ENCODE results near the gene SUPT4H1. TPM values are rescaled to one million over a fixed set of nuclear protein-coding genes. Genes with fewer than 3 reads are reported as not detected.

The SUPT4H1 gene
- total RNA-seq, 1 experiment from 2014 or later: 53.8 TPM

- Histone ChIP-seq H3K4me3 (ENCODE audit: low read depth in 2 of 2, low read length in 2 of 2) (no peak overlapping the region), H3K27ac (ENCODE audit: low read length) (no peak overlapping the region), H3K27me3 (ENCODE audit: control insufficient read depth, insufficient read depth, low read length) (no peaks in the 10 kb centered on the region), H3K9me3 (ENCODE audit: control insufficient read depth, insufficient read depth, low read depth, low read length) (no peaks in the 10 kb centered on the region), H3K36me3 (ENCODE audit: control insufficient read depth, insufficient read depth, low read length) (no peaks in the 10 kb centered on the region), H3K4me1 (ENCODE audit: control insufficient read depth, insufficient read depth, low read length) (no peaks in the 10 kb centered on the region)
- no peak for ATAC-seq
- no peak for DNase-seq (ENCODE audit: low read depth, low spot score)
- in situ Hi-C loops (cut with HindIII; ENCODE audit: low pct_unique_long_range_greater_than_20kb, low sequenced_read_pairs) (no loop called here), intact Hi-C loops (cut with micrococcal nuclease; ENCODE audit: unreplicated experiment) (no loop called here)
- BruUV-seq (replicated peaks): no TSS peak
- ChIA-PET POLR2A (no interaction called here), CTCF (no interaction called here)
- TF ChIP-seq, protein P1, sequence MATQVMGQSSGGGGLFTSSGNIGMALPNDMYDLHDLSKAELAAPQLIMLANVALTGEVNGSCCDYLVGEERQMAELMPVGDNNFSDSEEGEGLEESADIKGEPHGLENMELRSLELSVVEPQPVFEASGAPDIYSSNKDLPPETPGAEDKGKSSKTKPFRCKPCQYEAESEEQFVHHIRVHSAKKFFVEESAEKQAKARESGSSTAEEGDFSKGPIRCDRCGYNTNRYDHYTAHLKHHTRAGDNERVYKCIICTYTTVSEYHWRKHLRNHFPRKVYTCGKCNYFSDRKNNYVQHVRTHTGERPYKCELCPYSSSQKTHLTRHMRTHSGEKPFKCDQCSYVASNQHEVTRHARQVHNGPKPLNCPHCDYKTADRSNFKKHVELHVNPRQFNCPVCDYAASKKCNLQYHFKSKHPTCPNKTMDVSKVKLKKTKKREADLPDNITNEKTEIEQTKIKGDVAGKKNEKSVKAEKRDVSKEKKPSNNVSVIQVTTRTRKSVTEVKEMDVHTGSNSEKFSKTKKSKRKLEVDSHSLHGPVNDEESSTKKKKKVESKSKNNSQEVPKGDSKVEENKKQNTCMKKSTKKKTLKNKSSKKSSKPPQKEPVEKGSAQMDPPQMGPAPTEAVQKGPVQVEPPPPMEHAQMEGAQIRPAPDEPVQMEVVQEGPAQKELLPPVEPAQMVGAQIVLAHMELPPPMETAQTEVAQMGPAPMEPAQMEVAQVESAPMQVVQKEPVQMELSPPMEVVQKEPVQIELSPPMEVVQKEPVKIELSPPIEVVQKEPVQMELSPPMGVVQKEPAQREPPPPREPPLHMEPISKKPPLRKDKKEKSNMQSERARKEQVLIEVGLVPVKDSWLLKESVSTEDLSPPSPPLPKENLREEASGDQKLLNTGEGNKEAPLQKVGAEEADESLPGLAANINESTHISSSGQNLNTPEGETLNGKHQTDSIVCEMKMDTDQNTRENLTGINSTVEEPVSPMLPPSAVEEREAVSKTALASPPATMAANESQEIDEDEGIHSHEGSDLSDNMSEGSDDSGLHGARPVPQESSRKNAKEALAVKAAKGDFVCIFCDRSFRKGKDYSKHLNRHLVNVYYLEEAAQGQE (IDR thresholded peaks at IDR 0.05; ENCODE audit: insufficient read depth in 1 of 2, low read depth in 2 of 2, low read length in 1 of 2): no peak
- no peak for TF ChIP-seq TCF7L2 (IDR thresholded peaks at IDR 0.05; ENCODE audit: low read depth, low read length)
- no peak for TF ChIP-seq SIN3A (IDR thresholded peaks at IDR 0.05; ENCODE audit: borderline replicate concordance, insufficient read depth, low read depth, low read length)
- TF ChIP-seq, protein P2, sequence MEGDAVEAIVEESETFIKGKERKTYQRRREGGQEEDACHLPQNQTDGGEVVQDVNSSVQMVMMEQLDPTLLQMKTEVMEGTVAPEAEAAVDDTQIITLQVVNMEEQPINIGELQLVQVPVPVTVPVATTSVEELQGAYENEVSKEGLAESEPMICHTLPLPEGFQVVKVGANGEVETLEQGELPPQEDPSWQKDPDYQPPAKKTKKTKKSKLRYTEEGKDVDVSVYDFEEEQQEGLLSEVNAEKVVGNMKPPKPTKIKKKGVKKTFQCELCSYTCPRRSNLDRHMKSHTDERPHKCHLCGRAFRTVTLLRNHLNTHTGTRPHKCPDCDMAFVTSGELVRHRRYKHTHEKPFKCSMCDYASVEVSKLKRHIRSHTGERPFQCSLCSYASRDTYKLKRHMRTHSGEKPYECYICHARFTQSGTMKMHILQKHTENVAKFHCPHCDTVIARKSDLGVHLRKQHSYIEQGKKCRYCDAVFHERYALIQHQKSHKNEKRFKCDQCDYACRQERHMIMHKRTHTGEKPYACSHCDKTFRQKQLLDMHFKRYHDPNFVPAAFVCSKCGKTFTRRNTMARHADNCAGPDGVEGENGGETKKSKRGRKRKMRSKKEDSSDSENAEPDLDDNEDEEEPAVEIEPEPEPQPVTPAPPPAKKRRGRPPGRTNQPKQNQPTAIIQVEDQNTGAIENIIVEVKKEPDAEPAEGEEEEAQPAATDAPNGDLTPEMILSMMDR (IDR thresholded peaks at IDR 0.05): no peak
- no peak for TF ChIP-seq POLR2AphosphoS5 (IDR thresholded peaks at IDR 0.05; ENCODE audit: low read depth, low read length)
These were observed 19.4 kb upstream of the SUPT4H1 start for GRCh38 chr17:58371300-58371950.

DNA sequence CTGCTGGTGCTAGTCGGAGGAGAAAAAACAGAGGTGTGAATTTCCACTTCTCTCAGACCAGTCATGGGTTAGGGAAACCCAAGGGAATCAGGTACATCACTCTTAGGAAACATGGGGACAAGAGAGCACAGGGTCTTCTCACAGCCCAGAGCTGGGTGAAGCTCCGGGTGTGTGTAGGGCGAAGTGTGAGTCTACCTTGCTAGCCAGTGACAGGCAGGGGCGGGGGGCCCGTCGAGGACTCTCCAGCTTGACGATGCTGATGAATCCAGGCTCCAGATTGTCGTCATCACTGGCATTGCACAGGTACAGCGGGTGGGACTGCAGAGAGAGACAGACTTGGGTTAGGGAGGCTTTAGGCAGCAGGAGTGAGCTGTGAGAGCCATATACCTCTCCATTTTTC is 18.7 kb upstream of the SUPT4H1 start:
- Histone ChIP-seq H3K4me1 (ENCODE audit: control insufficient read depth, insufficient read depth, low read length) (no peaks in the 10 kb centered on the region), H3K4me3 (ENCODE audit: low read depth in 2 of 2, low read length in 2 of 2) (no peak overlapping the region), H3K9me3 (ENCODE audit: control insufficient read depth, insufficient read depth, low read depth, low read length) (no peaks in the 10 kb centered on the region), H3K27me3 (ENCODE audit: control insufficient read depth, insufficient read depth, low read length) (no peaks in the 10 kb centered on the region), H3K36me3 (ENCODE audit: control insufficient read depth, insufficient read depth, low read length) (no peaks in the 10 kb centered on the region), H3K27ac (ENCODE audit: low read length) (no peak overlapping the region)
- intact Hi-C loops (cut with micrococcal nuclease; ENCODE audit: unreplicated experiment): no loop called here
- in situ Hi-C loops (cut with HindIII; ENCODE audit: low pct_unique_long_range_greater_than_20kb, low sequenced_read_pairs): no loop called here
- TF ChIP-seq, protein P2 (IDR thresholded peaks at IDR 0.05): no peak
- TF ChIP-seq, protein P1 (IDR thresholded peaks at IDR 0.05; ENCODE audit: insufficient read depth in 1 of 2, low read depth in 2 of 2, low read length in 1 of 2): no peak
- TF ChIP-seq SIN3A (IDR thresholded peaks at IDR 0.05; ENCODE audit: borderline replicate concordance, insufficient read depth, low read depth, low read length): no peak
- ChIA-PET POLR2A (no interaction called here), CTCF (no interaction called here)
- BruUV-seq (replicated peaks): no TSS peak
- ATAC-seq: no peak
- DNase-seq (ENCODE audit: low read depth, low spot score): no peak

Data from Panc1 (cell line).